ENCODE results near the gene ADM2. TPM values are rescaled to one million over a fixed set of nuclear protein-coding genes. Genes with fewer than 3 reads are reported as not detected.

ADM2 gene
- total RNA-seq, 1 donor = 9.4 TPM

DNA sequence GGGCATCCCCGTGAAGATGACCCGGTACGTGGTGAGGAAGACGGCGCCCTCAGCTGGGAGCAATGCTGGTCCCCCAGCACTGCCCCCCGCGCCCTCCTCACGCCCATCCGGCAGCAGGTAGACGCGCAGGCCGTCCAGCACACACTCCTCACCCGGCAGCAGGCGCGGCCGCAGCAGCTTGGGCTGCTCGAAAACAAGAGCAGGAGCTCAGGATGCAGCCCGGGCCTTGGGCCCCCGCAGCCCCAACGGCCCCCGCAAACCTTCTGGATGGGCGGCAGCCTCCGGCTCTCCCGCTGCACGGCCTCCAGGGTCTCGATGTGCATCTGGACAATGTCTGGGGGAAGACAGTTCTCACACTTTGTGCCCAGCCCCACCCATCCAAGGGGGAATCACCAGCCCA lies 19.8 kb upstream of the ADM2 start:
- no peaks in the 10 kb centered on the region for H3K27me3 ChIP-seq (ENCODE audit: insufficient read depth, low read length)
- peaks cover 68% of the 10 kb centered on the region for H3K36me3 ChIP-seq (ENCODE audit: insufficient read depth, low read length)
- no peaks in the 10 kb centered on the region for H3K4me1 ChIP-seq (ENCODE audit: insufficient read depth, low read length)
- no peak overlapping the region for H3K27ac ChIP-seq (ENCODE audit: low read depth, low read length)
- H3K9me3 ChIP-seq (ENCODE audit: low read depth, low read length) = no peaks in the 10 kb centered on the region
- DNase-seq (ENCODE audit: insufficient read length, low spot score, missing footprints) = no peak
- H2AFZ ChIP-seq (ENCODE audit: low read length) = no peak overlapping the region
- no peak overlapping the region for H3K4me3 ChIP-seq (ENCODE audit: insufficient read depth, low read length)
- TF ChIP-seq, protein P1, sequence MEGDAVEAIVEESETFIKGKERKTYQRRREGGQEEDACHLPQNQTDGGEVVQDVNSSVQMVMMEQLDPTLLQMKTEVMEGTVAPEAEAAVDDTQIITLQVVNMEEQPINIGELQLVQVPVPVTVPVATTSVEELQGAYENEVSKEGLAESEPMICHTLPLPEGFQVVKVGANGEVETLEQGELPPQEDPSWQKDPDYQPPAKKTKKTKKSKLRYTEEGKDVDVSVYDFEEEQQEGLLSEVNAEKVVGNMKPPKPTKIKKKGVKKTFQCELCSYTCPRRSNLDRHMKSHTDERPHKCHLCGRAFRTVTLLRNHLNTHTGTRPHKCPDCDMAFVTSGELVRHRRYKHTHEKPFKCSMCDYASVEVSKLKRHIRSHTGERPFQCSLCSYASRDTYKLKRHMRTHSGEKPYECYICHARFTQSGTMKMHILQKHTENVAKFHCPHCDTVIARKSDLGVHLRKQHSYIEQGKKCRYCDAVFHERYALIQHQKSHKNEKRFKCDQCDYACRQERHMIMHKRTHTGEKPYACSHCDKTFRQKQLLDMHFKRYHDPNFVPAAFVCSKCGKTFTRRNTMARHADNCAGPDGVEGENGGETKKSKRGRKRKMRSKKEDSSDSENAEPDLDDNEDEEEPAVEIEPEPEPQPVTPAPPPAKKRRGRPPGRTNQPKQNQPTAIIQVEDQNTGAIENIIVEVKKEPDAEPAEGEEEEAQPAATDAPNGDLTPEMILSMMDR (IDR thresholded peaks at IDR 0.05; ENCODE audit: extremely low read depth, low read depth, low read length) = no peak
- no peaks in the 10 kb centered on the region for H3K79me2 ChIP-seq (ENCODE audit: insufficient read depth, low read length)
- no peak overlapping the region for H3K4me2 ChIP-seq (ENCODE audit: insufficient read depth, low read length)
- peaks cover 2% of the 10 kb centered on the region for H4K20me1 ChIP-seq (ENCODE audit: insufficient read depth, low read length)

DNA sequence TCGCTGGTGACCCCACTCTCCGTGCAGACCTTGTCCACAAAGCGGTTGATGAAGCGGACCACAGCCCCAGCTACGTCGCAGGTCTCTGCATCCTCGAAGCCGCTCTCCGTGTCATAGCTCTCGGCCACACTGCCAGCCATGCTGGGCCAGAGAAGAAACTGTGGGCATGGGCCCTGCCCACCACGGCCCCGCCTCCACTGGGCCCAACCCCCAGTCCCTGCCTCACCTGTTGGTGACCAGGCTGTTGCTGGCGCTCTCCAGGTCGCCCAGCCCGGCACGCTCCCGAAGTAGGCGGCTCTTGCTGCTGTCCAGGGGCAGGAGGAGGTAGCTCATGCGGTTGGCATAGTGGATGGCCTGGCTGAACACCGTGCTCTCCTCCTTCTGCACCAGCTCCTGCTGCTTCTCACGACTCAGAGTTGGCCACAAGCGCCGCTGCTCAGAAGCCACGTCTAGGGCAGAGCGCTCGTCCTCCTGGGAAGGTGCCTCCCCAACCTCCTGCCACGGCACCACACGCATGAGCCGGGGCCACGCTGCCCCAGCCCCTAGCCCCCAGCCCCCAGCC lies 19.3 kb upstream of the ADM2 start:
- H3K27me3 ChIP-seq (ENCODE audit: insufficient read depth, low read length) = no peaks in the 10 kb centered on the region
- H3K36me3 ChIP-seq (ENCODE audit: insufficient read depth, low read length) = peaks cover 73% of the 10 kb centered on the region
- DNase-seq (ENCODE audit: insufficient read length, low spot score, missing footprints) = no peak
- H3K4me3 ChIP-seq (ENCODE audit: insufficient read depth, low read length) = no peak overlapping the region
- TF ChIP-seq, protein P1 (IDR thresholded peaks at IDR 0.05; ENCODE audit: extremely low read depth, low read depth, low read length) = no peak
- no peak overlapping the region for H3K4me2 ChIP-seq (ENCODE audit: insufficient read depth, low read length)
- peaks cover 2% of the 10 kb centered on the region for H4K20me1 ChIP-seq (ENCODE audit: insufficient read depth, low read length)
- no peaks in the 10 kb centered on the region for H3K79me2 ChIP-seq (ENCODE audit: insufficient read depth, low read length)
- H3K4me1 ChIP-seq (ENCODE audit: insufficient read depth, low read length) = no peaks in the 10 kb centered on the region
- H3K9me3 ChIP-seq (ENCODE audit: low read depth, low read length) = no peaks in the 10 kb centered on the region
- no peak overlapping the region for H2AFZ ChIP-seq (ENCODE audit: low read length)
- H3K27ac ChIP-seq (ENCODE audit: low read depth, low read length) = no peak overlapping the region

DNA sequence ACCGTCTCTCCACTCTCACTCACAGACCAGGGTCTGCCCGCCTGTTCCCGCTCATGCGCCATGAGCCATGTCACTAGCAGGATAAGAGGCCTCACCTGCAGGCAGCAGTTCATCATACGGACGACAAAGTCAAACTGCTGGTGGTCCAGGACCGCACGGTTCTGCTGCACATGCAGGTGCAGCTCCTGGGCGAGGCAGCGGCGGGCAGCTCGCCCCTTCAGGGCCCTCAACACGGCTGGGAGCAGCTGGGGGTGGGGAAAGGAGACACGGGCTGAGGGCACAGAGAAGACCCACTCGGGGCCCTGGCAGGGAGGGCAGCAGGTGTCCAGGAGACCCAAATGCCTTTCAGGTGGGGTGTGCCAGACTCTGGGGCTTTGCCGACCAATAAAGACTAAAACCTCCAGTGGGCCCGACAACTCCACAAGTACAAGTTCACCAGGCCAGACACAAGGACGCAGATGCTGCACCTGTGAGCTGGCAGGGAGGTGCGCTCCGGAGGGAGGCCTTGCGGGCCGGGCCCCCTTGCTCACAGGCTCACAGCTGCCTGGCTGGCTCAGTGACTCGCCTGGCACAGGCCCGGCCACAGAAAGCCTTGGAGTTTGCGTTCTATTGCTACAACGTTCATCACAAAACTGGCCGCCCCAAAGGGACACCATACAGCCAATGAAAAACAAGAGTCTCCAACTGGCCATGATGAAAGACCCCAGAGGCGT lies 18.0 kb upstream of the ADM2 start:
- Histone ChIP-seq H3K4me3 (ENCODE audit: insufficient read depth, low read length) (no peak overlapping the region), H3K9me3 (ENCODE audit: low read depth, low read length) (no peaks in the 10 kb centered on the region), H2AFZ (ENCODE audit: low read length) (no peak overlapping the region), H3K27ac (ENCODE audit: low read depth, low read length) (no peak overlapping the region), H3K79me2 (ENCODE audit: insufficient read depth, low read length) (peaks cover 11% of the 10 kb centered on the region), H3K36me3 (ENCODE audit: insufficient read depth, low read length) (peaks cover 70% of the 10 kb centered on the region), H3K4me2 (ENCODE audit: insufficient read depth, low read length) (no peak overlapping the region), H4K20me1 (ENCODE audit: insufficient read depth, low read length) (peaks cover 9% of the 10 kb centered on the region), H3K4me1 (ENCODE audit: insufficient read depth, low read length) (no peaks in the 10 kb centered on the region), H3K27me3 (ENCODE audit: insufficient read depth, low read length) (no peaks in the 10 kb centered on the region)
- TF ChIP-seq, protein P1 (IDR thresholded peaks at IDR 0.05; ENCODE audit: extremely low read depth, low read depth, low read length) = no peak
- DNase-seq (ENCODE audit: insufficient read length, low spot score, missing footprints) = no peak

DNA sequence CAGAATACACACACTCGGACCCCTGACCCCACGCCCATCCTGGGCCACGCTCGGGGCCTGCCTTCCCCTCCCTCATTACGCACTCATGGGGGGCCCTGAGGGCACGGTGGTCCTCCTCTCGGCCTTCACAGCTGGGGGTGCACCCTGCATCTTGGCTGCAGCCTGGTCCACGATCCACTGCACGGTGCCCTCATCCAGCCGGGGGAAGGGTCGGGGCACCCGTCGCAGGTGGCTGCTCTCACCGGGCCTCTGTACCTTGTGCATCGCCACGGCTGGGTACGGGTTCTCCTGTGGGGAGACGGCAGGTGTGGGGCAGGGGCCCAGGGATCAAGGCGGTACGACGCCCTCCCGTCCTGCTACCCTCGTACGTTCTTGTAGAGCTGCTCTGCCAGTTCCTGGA lies 16.9 kb upstream of the ADM2 start:
- Histone ChIP-seq H3K4me2 (ENCODE audit: insufficient read depth, low read length) (no peak overlapping the region), H3K79me2 (ENCODE audit: insufficient read depth, low read length) (peaks cover 22% of the 10 kb centered on the region), H3K27me3 (ENCODE audit: insufficient read depth, low read length) (no peaks in the 10 kb centered on the region), H3K36me3 (ENCODE audit: insufficient read depth, low read length) (peaks cover 62% of the 10 kb centered on the region), H4K20me1 (ENCODE audit: insufficient read depth, low read length) (peaks cover 19% of the 10 kb centered on the region), H3K4me1 (ENCODE audit: insufficient read depth, low read length) (no peaks in the 10 kb centered on the region), H3K4me3 (ENCODE audit: insufficient read depth, low read length) (no peak overlapping the region), H2AFZ (ENCODE audit: low read length) (no peak overlapping the region), H3K27ac (ENCODE audit: low read depth, low read length) (no peak overlapping the region), H3K9me3 (ENCODE audit: low read depth, low read length) (no peaks in the 10 kb centered on the region)
- no peak for DNase-seq (ENCODE audit: insufficient read length, low spot score, missing footprints)
- TF ChIP-seq, protein P1 (IDR thresholded peaks at IDR 0.05; ENCODE audit: extremely low read depth, low read depth, low read length) = no peak
